ENCODE data around the gene MVB12B.
A peak's percentile ranks its signal among the peaks of the same experiment; 100 is the strongest.
"Not testable (repeated sequence)": the region's sequence is repeated elsewhere in the genome, so short reads cannot be mapped to it uniquely, and the experiment has no call there.

The MVB12B gene

GRCh38 chr9:126326228-126327005 lies at the start of gene MVB12B:
Gene MVB12B (plus strand): TSS chr9:126326829. CDS start chr9:126326930, 101 bp downstream.
- H3K4me3 ChIP-seq (ENCODE audit: low read depth, low read length), result peak within 1 kb of the TSS; percentile 73
- DNase-seq (ENCODE audit: low read depth), result peak; percentile 53
- no peak for TF ChIP-seq MAX (IDR thresholded peaks at IDR 0.05; ENCODE audit: low read depth, low read length)
- no peak for TF ChIP-seq CTCF (IDR thresholded peaks at IDR 0.05; ENCODE audit: low read depth, low read length)
- no peak for TF ChIP-seq POLR2A (IDR thresholded peaks at IDR 0.05; ENCODE audit: extremely low read depth, insufficient read length)
- no peak for TF ChIP-seq MYC (IDR thresholded peaks at IDR 0.05; ENCODE audit: low read depth, low read length)

- TF ChIP-seq MAX (IDR thresholded peaks at IDR 0.05; ENCODE audit: low read depth, low read length) (no peak), POLR2A (IDR thresholded peaks at IDR 0.05; ENCODE audit: extremely low read depth, insufficient read length) (no peak), CTCF (IDR thresholded peaks at IDR 0.05; ENCODE audit: low read depth, low read length) (no peak), MYC (IDR thresholded peaks at IDR 0.05; ENCODE audit: low read depth, low read length) (no peak)
- H3K4me3 ChIP-seq (ENCODE audit: low read depth, low read length), result no peak overlapping the region
- DNase-seq (ENCODE audit: low read depth), result no peak
Observed at GRCh38 chr9:126283799-126284465, 42.7 kb upstream of the MVB12B start.

- not testable (repeated sequence) for DNase-seq (ENCODE audit: low read depth); H3K4me3 ChIP-seq (ENCODE audit: low read depth, low read length)
Observed at GRCh38 chr9:126285652-126286051, 41.0 kb upstream of the MVB12B start.

GRCh38 chr9:126287166-126287866 lies 39.3 kb upstream of the MVB12B start:
- no peak for TF ChIP-seq MYC (IDR thresholded peaks at IDR 0.05; ENCODE audit: low read depth, low read length)
- no peak for TF ChIP-seq CTCF (IDR thresholded peaks at IDR 0.05; ENCODE audit: low read depth, low read length)
- TF ChIP-seq POLR2A (IDR thresholded peaks at IDR 0.05; ENCODE audit: extremely low read depth, insufficient read length), result no peak
- TF ChIP-seq MAX (IDR thresholded peaks at IDR 0.05; ENCODE audit: low read depth, low read length), result no peak
- DNase-seq (ENCODE audit: low read depth), result no peak
- H3K4me3 ChIP-seq (ENCODE audit: low read depth, low read length), result no peak overlapping the region

GRCh38 chr9:126290871-126291270 lies 35.8 kb upstream of the MVB12B start:
- no peak overlapping the region for H3K4me3 ChIP-seq (ENCODE audit: low read depth, low read length)
- TF ChIP-seq MYC (IDR thresholded peaks at IDR 0.05; ENCODE audit: low read depth, low read length), result no peak
- TF ChIP-seq MAX (IDR thresholded peaks at IDR 0.05; ENCODE audit: low read depth, low read length), result no peak
- no peak for TF ChIP-seq POLR2A (IDR thresholded peaks at IDR 0.05; ENCODE audit: extremely low read depth, insufficient read length)
- TF ChIP-seq CTCF (IDR thresholded peaks at IDR 0.05; ENCODE audit: low read depth, low read length), result no peak
- DNase-seq (ENCODE audit: low read depth), result no peak

- no peak for TF ChIP-seq MAX (IDR thresholded peaks at IDR 0.05; ENCODE audit: low read depth, low read length)
- no peak for TF ChIP-seq MYC (IDR thresholded peaks at IDR 0.05; ENCODE audit: low read depth, low read length)
- no peak for TF ChIP-seq POLR2A (IDR thresholded peaks at IDR 0.05; ENCODE audit: extremely low read depth, insufficient read length)
- no peak for TF ChIP-seq CTCF (IDR thresholded peaks at IDR 0.05; ENCODE audit: low read depth, low read length)
- no peak for DNase-seq (ENCODE audit: low read depth)
- H3K4me3 ChIP-seq (ENCODE audit: low read depth, low read length), result no peak overlapping the region
Observed at GRCh38 chr9:126291925-126292324, 34.7 kb upstream of the MVB12B start.
